WTC11 (cell line): ENCODE measurements around the gene STAMBP. TPM values are rescaled to one million over a fixed set of nuclear protein-coding genes. Genes with fewer than 3 reads are reported as not detected.

Experiments
- ATAC-seq: fragments of 200-7000 bp; cut with Tn5 transposase; 2 replicates; pipeline ENCODE4 v1.10.0; 2021; ENCODE audit warnings: mild to moderate bottlenecking, moderate library complexity
- CTCF ChIA-PET: fragments of 300-600 bp; sonication (Branson Sonifier 250); formaldehyde crosslinking; loops from one replicate; lab custom pipeline; 2021; ENCODE audit warnings: antibody characterized with exemption; lab: Charles Lee
- POLR2A ChIA-PET: fragments of 350-600 bp; sonication (Branson Sonifier 250); formaldehyde crosslinking; loops from one replicate; lab custom pipeline; 2021; ENCODE audit warnings: antibody characterized with exemption; lab: Charles Lee
- DNase-seq: peaks from one replicate; pipeline ENCODE4 v3.0.0; 2021; ENCODE audit warnings: low spot score
- H3K27ac Mint-ChIP-seq: 2 replicates; pipeline ENCODE4 v1.8.0; 2021; ENCODE audit warnings: mixed read lengths
- H3K27me3 Mint-ChIP-seq: 2 replicates; pipeline ENCODE4 v1.8.0; 2021; ENCODE audit warnings: low read depth, mild to moderate bottlenecking, moderate library complexity, mixed read lengths
- H3K36me3 Mint-ChIP-seq: 2 replicates; pipeline ENCODE4 v1.8.0; 2021; ENCODE audit warnings: mixed read lengths
- H3K4me1 Mint-ChIP-seq: 2 replicates; pipeline ENCODE4 v1.8.0; 2022; ENCODE audit warnings: mixed read lengths
- H3K4me3 Mint-ChIP-seq: 2 replicates; pipeline ENCODE4 v1.8.0; 2021; ENCODE audit warnings: mild to moderate bottlenecking, moderate library complexity, mixed read lengths
- H3K9me3 Mint-ChIP-seq: 2 replicates; pipeline ENCODE4 v1.8.0; 2021; ENCODE audit warnings: mixed read lengths
- GRHL2 ChIP-seq: fragments of 250-450 bp; sonication (Bioruptor Pico); IDR thresholded peaks from 2 replicates; pipeline ENCODE4 v1.8.0; 2022; ENCODE audit warnings: mild to moderate bottlenecking, moderate library complexity; ENCODE audit not compliant: insufficient replicate concordance, severe bottlenecking
- PRDM15 ChIP-seq: sonication (generic); formaldehyde crosslinking; IDR thresholded peaks from 2 replicates; pipeline ENCODE4 v1.8.0; 2022; ENCODE audit warnings: missing genetic modification reagents
- SP1 ChIP-seq: sonication (generic); formaldehyde crosslinking; conservative IDR thresholded peaks from 2 replicates; pipeline ENCODE4 v1.8.1; 2022; ENCODE audit warnings: missing genetic modification reagents
- ZBTB21 ChIP-seq: sonication (generic); formaldehyde crosslinking; IDR thresholded peaks from 2 replicates; pipeline ENCODE4 v1.8.1; 2023; ENCODE audit warnings: mild to moderate bottlenecking, missing genetic modification reagents, borderline replicate concordance
- ZNF263 ChIP-seq: sonication (generic); formaldehyde crosslinking; IDR thresholded peaks from 2 replicates; pipeline ENCODE4 v1.8.1; 2022; ENCODE audit warnings: low read depth, mild to moderate bottlenecking, moderate library complexity, missing genetic modification reagents
- ZNF317 ChIP-seq: sonication (generic); formaldehyde crosslinking; IDR thresholded peaks from 2 replicates; pipeline ENCODE4 v1.8.1; 2023; ENCODE audit warnings: low read depth, mild to moderate bottlenecking, moderate library complexity, missing genetic modification reagents, borderline replicate concordance
- ZNF423 ChIP-seq: fragments of 250-450 bp; sonication (Bioruptor Pico); IDR thresholded peaks from 2 replicates; pipeline ENCODE4 v2.1.2; 2022; ENCODE audit warnings: mild to moderate bottlenecking, moderate library complexity
- ZNF671 ChIP-seq: fragments of 250-450 bp; sonication (Bioruptor Pico); IDR thresholded peaks from 2 replicates; pipeline ENCODE4 v1.8.0; 2021; ENCODE audit warnings: mild to moderate bottlenecking
- total RNA-seq: library from RNA; stranded (reverse); gene quantifications from 3 replicates; pipeline ENCODE4 v1.2.3, GENCODE V29; 2021
- TF ChIP-seq, protein P1 (sequence below): sonication (generic); formaldehyde crosslinking; IDR thresholded peaks from 2 replicates; pipeline ENCODE4 v1.8.1; 2022; ENCODE audit warnings: low read depth, missing genetic modification reagents, borderline replicate concordance
- TF ChIP-seq, protein P2 (sequence below): fragments of 250-450 bp; sonication (Bioruptor Pico); IDR thresholded peaks from 2 replicates; pipeline ENCODE4 v1.9.0; 2021; ENCODE audit warnings: mild to moderate bottlenecking, borderline replicate concordance
- TF ChIP-seq, protein P3 (sequence below): sonication (generic); formaldehyde crosslinking; IDR thresholded peaks from 2 replicates; pipeline ENCODE4 v1.8.1; 2022; ENCODE audit warnings: mild to moderate bottlenecking, moderate library complexity, missing genetic modification reagents
- TF ChIP-seq, protein P4 (sequence below): sonication (generic); formaldehyde crosslinking; IDR thresholded peaks from 2 replicates; pipeline ENCODE4 v1.8.0; 2023; ENCODE audit warnings: missing genetic modification reagents, mild to moderate bottlenecking, borderline replicate concordance

Gene STAMBP
- total RNA-seq, 1 experiment from 2014 or later: 40.9 TPM

- Mint-ChIP-seq H3K9me3 (no peaks in the 10 kb centered on the region), H3K4me1 (peaks cover 6% of the 10 kb centered on the region), H3K27ac (no peak overlapping the region), H3K27me3 (peaks cover 30% of the 10 kb centered on the region), H3K36me3 (no peaks in the 10 kb centered on the region)
- CTCF ChIA-PET: interaction anchor here (1.1 to 1.2 kb wide), 2 partner anchors 11 to 162 kb away, joined by 3 read pairs; no protein-coding TSS in a partner anchor
- POLR2A ChIA-PET: no interaction called here
- DNase-seq: no peak
- TF ChIP-seq, protein P1, sequence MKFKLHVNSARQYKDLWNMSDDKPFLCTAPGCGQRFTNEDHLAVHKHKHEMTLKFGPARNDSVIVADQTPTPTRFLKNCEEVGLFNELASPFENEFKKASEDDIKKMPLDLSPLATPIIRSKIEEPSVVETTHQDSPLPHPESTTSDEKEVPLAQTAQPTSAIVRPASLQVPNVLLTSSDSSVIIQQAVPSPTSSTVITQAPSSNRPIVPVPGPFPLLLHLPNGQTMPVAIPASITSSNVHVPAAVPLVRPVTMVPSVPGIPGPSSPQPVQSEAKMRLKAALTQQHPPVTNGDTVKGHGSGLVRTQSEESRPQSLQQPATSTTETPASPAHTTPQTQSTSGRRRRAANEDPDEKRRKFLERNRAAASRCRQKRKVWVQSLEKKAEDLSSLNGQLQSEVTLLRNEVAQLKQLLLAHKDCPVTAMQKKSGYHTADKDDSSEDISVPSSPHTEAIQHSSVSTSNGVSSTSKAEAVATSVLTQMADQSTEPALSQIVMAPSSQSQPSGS: no peak
- TF ChIP-seq, all 79 proteins: peak for 0
- no peak overlapping the region for H3K4me3 Mint-ChIP-seq
- ATAC-seq: no peak
Observed at GRCh38 chr2:73918856-73919255, 90.1 kb downstream of the STAMBP start.

GRCh38 chr2:73919596-73920228, 91.0 kb downstream of the STAMBP start:
- DNase-seq: no peak
- no peak for ATAC-seq
- Mint-ChIP-seq H3K4me3 (no peak overlapping the region), H3K36me3 (no peaks in the 10 kb centered on the region), H3K27ac (no peak overlapping the region)
- TF ChIP-seq, protein P2, sequence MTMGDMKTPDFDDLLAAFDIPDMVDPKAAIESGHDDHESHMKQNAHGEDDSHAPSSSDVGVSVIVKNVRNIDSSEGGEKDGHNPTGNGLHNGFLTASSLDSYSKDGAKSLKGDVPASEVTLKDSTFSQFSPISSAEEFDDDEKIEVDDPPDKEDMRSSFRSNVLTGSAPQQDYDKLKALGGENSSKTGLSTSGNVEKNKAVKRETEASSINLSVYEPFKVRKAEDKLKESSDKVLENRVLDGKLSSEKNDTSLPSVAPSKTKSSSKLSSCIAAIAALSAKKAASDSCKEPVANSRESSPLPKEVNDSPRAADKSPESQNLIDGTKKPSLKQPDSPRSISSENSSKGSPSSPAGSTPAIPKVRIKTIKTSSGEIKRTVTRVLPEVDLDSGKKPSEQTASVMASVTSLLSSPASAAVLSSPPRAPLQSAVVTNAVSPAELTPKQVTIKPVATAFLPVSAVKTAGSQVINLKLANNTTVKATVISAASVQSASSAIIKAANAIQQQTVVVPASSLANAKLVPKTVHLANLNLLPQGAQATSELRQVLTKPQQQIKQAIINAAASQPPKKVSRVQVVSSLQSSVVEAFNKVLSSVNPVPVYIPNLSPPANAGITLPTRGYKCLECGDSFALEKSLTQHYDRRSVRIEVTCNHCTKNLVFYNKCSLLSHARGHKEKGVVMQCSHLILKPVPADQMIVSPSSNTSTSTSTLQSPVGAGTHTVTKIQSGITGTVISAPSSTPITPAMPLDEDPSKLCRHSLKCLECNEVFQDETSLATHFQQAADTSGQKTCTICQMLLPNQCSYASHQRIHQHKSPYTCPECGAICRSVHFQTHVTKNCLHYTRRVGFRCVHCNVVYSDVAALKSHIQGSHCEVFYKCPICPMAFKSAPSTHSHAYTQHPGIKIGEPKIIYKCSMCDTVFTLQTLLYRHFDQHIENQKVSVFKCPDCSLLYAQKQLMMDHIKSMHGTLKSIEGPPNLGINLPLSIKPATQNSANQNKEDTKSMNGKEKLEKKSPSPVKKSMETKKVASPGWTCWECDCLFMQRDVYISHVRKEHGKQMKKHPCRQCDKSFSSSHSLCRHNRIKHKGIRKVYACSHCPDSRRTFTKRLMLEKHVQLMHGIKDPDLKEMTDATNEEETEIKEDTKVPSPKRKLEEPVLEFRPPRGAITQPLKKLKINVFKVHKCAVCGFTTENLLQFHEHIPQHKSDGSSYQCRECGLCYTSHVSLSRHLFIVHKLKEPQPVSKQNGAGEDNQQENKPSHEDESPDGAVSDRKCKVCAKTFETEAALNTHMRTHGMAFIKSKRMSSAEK: no peak
- TF ChIP-seq ZBTB21 (CRISPR knock-in tag) (no peak), SP1 (no peak), ZNF263 (CRISPR knock-in tag) (no peak), ZNF317 (CRISPR knock-in tag) (no peak), GRHL2 (no peak), ZNF671 (no peak), PRDM15 (CRISPR knock-in tag) (no peak), ZNF423 (CRISPR knock-in tag) (no peak)
- TF ChIP-seq, protein P3, sequence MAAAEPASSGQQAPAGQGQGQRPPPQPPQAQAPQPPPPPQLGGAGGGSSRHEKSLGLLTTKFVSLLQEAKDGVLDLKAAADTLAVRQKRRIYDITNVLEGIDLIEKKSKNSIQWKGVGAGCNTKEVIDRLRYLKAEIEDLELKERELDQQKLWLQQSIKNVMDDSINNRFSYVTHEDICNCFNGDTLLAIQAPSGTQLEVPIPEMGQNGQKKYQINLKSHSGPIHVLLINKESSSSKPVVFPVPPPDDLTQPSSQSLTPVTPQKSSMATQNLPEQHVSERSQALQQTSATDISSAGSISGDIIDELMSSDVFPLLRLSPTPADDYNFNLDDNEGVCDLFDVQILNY: no peak
- TF ChIP-seq, protein P4, sequence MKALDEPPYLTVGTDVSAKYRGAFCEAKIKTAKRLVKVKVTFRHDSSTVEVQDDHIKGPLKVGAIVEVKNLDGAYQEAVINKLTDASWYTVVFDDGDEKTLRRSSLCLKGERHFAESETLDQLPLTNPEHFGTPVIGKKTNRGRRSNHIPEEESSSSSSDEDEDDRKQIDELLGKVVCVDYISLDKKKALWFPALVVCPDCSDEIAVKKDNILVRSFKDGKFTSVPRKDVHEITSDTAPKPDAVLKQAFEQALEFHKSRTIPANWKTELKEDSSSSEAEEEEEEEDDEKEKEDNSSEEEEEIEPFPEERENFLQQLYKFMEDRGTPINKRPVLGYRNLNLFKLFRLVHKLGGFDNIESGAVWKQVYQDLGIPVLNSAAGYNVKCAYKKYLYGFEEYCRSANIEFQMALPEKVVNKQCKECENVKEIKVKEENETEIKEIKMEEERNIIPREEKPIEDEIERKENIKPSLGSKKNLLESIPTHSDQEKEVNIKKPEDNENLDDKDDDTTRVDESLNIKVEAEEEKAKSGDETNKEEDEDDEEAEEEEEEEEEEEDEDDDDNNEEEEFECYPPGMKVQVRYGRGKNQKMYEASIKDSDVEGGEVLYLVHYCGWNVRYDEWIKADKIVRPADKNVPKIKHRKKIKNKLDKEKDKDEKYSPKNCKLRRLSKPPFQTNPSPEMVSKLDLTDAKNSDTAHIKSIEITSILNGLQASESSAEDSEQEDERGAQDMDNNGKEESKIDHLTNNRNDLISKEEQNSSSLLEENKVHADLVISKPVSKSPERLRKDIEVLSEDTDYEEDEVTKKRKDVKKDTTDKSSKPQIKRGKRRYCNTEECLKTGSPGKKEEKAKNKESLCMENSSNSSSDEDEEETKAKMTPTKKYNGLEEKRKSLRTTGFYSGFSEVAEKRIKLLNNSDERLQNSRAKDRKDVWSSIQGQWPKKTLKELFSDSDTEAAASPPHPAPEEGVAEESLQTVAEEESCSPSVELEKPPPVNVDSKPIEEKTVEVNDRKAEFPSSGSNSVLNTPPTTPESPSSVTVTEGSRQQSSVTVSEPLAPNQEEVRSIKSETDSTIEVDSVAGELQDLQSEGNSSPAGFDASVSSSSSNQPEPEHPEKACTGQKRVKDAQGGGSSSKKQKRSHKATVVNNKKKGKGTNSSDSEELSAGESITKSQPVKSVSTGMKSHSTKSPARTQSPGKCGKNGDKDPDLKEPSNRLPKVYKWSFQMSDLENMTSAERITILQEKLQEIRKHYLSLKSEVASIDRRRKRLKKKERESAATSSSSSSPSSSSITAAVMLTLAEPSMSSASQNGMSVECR: no peak
- TF ChIP-seq, all 79 proteins: peak for 0
- Mint-ChIP-seq H3K9me3 (no peaks in the 10 kb centered on the region), H3K4me1 (peaks cover 6% of the 10 kb centered on the region), H3K27me3 (peaks cover 30% of the 10 kb centered on the region)
- ChIA-PET CTCF (no interaction called here), POLR2A (no interaction called here)
